GM18858 (cell line): ENCODE measurements around the gene LAMC1.

Experiments
- ATAC-seq: cut with Tn5 transposase; IDR thresholded peaks from one replicate; pipeline ENCODE4 v1.9.1; 2021; ENCODE audit not compliant: unreplicated experiment

Gene LAMC1

GRCh38 chr1:183103147-183103546 is 79.9 kb downstream of the LAMC1 start:
- no peak for ATAC-seq

DNA sequence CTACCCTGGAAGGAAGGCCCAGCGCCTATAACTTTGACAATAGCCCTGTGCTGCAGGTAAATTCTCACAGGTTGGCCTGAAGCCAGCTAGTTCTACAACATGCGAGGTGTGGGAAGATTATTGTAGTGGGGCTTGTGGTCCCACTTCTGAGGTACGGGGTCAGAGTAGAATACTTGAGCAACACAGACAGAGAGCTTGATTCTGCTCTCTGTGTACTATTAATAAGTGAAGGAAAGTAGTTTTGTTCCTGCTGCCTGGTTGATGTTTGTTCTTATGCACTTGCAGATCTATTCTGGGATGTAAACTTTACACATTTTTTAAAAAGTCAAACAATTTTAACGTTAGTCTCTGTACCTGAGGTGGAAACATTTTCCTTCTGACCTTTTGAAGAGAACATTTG is 80.4 kb downstream of the LAMC1 start:
- no peak for ATAC-seq

DNA sequence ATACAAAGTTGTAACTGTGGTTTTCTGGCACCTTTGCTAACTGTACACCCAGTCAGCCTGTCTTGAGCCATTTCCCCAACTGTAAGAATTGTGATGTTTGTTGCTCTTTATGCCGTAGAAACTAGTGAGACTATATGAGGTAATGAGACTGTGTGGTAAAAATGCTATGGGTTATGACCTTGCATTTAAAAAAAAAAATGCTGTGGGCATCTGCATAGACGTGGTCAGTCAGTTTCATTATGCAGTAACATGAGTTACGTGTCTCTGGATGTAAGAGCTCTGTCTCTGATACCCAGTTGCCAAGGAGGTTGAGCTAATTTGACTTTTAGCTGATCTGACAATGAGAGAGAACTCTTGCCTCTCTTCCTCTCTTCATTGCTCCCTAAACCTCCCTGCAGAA is 82.2 kb downstream of the LAMC1 start:
- no peak for ATAC-seq

DNA sequence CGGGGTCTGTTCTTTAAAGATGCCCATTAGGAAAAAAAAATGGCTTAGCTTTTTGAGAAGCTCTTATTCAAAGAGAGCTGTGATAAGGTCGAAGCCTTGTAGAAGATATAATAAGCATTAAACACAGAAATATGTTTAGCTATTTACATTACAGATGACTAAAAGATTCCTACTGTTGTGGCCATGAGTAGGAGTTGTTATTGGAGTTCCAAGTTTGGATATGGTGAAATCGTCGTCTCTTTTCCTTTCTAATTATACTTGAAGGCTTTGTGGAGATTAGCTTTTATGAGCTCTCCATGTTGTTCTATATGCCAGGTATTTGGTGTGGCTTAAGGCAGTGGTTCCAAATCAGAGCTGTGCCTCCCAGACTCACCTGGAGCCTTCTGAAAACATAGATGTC is 82.9 kb downstream of the LAMC1 start:
- ATAC-seq: no peak

DNA sequence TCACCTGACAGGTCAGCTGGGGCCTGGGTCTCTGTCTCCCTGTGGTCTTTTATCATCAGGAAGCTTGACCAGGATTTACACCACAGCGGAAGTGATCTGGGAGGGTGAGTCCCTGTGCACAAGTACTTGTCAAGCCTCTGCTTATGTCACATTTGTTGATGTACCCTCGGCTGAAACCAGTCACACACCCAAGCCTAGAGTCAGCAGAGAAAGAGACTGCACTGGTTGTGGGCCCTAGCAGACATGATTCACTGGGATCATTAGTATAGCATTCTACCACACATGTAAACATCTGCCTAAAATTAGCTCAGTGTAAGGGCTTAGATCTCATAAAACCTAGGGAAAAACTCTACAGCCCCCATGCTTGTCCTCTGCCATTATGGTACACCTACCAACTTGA is 83.5 kb downstream of the LAMC1 start:
- ATAC-seq: no peak

DNA sequence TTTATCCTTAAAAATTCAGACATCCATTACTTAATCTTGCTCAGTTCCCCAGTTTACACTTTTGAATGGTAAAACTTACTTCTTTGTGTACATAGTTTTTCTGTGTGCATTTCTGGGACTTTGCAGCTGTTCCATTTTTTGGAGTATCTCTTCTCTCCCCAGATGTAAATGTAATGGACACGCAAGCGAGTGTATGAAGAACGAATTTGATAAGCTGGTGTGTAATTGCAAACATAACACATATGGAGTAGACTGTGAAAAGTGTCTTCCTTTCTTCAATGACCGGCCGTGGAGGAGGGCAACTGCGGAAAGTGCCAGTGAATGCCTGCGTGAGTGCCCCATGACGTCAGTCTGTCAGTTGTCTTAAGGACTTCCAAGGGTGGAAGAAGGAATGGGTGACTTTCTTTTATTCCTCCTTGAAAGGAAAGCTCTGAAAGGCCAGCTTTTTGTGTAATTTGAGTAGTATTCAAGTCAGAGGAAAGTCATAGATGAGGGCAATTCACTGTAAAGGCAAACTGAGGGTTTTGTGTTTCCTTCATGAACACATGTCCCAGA is 87.2 kb downstream of the LAMC1 start:
- no peak for ATAC-seq

GRCh38 chr1:183114441-183114840 is 91.2 kb downstream of the LAMC1 start:
- no peak for ATAC-seq

DNA sequence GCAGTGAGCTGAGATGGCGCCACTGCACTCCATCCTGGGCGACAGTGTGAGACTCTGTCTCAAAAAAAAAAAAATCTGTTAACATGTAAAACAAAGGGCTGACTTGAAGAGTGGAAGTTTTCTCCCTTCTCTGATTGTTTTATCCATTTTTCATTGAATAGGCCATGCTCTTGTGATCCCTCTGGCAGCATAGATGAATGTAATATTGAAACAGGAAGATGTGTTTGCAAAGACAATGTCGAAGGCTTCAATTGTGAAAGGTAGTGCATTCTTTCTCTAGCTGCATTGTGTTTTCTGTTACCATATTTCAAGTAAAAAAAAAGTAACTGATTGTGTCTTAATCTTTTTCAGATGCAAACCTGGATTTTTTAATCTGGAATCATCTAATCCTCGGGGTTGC is 93.2 kb downstream of the LAMC1 start:
- ATAC-seq: no peak

GRCh38 chr1:183121609-183122008 is 98.4 kb downstream of the LAMC1 start:
- ATAC-seq: no peak

- ATAC-seq: no peak
These were observed 101.0 kb downstream of the LAMC1 start for GRCh38 chr1:183124259-183124658.

GRCh38 chr1:183125279-183125999 is 102.2 kb downstream of the LAMC1 start:
- no peak for ATAC-seq

- ATAC-seq: no peak
These were observed 102.8 kb downstream of the LAMC1 start for GRCh38 chr1:183126000-183126366.

DNA sequence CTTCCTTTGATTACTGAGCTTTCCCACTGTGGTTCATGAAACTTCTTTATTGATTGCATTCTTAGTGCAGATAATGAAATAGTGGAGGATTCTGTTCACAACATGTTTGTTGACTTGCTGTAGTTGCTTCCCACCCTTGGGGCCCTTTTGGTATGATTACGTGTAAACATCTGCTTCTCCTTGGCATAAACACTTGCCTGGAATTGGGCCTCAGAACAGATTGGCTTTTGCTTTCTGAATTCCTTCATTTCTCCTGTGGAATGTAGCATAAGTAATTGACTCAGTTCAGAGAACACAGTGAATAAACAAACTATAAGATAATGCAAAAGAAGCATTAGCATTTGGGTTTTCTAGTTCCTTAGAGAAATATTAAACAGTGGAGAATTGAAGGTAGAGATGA is 103.3 kb downstream of the LAMC1 start:
- no peak for ATAC-seq

DNA sequence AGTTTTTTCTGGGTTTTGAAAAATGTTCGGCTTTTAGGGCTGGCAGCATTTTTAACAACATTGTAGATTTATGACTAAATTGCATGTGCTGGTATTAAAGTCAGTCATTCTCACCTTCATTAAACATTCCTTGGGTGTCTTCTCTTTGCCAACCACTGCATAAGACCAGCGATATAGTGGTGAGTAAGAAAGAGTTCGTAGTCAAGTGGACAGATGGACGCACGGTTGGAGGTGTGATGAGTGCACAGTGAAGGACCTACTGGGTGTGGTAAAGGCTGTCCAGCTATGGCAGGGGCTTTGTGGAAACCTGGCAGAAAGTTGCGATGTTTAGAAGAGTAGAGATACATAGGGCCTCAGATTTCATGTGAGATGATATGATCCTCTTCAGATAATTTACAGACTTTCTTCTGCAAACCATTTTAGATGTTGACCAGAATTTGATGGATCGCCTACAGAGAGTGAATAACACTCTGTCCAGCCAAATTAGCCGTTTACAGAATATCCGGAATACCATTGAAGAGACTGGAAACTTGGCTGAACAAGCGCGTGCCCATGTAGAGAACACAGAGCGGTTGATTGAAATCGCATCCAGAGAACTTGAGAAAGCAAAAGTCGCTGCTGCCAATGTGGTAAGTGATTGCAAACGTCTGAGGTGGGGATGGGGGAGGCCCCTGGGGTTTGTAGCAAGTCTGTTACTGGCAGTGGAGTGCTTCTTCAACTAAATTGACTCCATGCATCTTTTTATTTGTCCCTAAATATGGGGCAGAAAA is 106.9 kb downstream of the LAMC1 start:
- no peak for ATAC-seq

GRCh38 chr1:183131166-183131565 is 107.9 kb downstream of the LAMC1 start:
- no peak for ATAC-seq

DNA sequence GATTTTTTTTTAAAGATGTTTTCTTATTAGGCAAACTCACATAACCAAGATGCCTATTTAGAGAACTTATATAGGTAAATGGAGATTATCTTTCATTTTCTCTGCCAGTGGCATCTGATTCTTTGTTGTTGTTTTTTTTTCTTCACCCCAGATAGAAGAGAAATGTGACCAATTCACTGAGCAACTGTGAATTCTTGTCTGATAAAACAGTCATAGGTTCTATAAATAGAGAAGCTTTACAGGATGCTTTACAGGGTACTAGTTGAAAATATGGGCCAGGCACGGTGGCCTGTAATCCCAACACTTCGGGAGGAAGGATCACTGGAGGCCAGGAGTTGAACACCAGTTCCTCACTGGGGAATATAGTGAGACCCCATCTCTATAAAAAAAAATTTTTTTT is 112.1 kb downstream of the LAMC1 start:
- ATAC-seq: no peak

DNA sequence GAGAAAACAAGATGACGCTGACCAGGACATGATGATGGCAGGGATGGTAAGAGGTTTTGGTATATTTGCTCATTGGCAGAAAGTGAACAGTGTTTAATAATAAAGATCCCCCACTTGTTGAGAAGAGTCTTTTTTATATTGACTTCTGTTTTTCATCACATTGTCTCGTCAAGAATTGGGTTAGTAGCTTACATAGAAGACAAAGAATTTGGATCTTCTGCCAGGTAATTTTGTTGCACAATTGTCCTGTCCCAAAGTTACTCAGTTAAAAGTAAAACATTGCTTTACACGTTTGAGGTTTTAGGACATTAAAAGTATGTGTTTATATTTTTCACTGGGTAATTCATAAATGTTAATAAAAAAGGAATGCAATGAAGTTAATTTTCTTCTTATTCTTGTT is 114.6 kb downstream of the LAMC1 start:
- ATAC-seq: no peak

GRCh38 chr1:183138301-183138700 is 115.1 kb downstream of the LAMC1 start:
- no peak for ATAC-seq

DNA sequence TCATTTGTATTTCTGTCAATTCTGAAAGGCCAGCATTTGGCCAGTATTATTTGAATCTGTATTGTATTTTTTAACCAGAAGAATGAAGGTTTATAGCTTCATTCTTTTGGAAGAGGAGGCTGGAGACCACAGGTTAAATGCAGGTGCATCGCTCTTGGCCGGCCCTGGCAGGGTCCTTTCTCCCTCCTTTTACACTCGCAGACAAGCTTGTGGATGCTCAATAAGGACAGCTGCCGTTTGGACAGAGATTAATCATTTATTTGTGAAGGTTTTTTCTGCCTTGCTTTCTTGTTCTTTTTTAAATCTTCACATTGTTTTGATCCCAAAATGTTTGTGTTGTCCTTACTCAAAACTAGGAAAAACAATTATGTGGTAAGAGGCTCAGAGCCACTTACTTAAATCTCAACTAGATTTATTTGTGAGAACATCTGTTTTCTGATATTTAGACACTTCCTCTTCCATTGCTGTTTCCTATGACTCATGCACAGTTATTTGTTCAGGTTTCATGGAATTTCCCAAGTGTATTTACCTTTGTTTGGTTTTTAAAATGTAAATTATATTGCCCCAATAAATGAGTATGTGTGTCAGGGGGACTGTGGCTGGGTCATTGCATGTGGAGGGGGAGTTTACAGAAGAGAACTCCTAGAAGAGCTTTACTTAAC is 116.2 kb downstream of the LAMC1 start:
- ATAC-seq: no peak

- no peak for ATAC-seq
These were observed 117.4 kb downstream of the LAMC1 start for GRCh38 chr1:183140633-183141032.

DNA sequence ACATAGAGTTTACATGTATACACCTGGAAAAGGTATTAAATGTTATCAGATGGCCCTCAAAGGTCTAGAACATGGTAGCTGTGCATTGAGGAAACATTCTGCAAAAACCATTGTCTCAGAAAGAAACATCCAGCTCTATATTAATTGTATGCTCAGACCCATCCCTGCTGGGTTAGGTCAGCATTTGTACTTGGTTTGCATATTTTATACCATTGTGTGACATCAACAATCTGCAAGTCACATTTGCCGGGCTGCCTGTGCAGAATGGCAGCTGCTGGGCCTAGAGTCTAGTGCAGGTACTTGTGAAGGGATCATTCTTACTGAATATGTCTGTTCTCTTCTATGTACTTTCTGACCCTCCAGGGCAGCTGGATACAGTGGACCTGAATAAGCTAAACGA is 119.0 kb downstream of the LAMC1 start:
- no peak for ATAC-seq
